Measurements from ENCODE around the gene GAGE10.

GAGE10 gene

GRCh38 chrX:49303346-49303745 is at the start of gene GAGE10:
TSS of gene GAGE10 (plus strand) at chrX:49303646. CDS start at chrX:49304860, 1,214 bp downstream.
- H3K9me3 ChIP-seq (ENCODE audit: control insufficient read depth in 2 of 2, low read length in 2 of 2) = no peaks in the 10 kb centered on the region
- H3K27me3 ChIP-seq (ENCODE audit: control insufficient read depth in 1 of 2, insufficient read depth in 2 of 2, low read length in 2 of 2) = peaks cover 0 to 4% of the 10 kb centered on the region in 2 donors
- no peaks in the 10 kb centered on the region for H3K4me1 ChIP-seq (ENCODE audit: control insufficient read depth, insufficient read depth, low read length)
- no peak within 1 kb of the TSS for H3K9ac ChIP-seq (ENCODE audit: low read length in 2 of 2)
- H3K27ac ChIP-seq (ENCODE audit: low read length) = no peak within 1 kb of the TSS
- no peaks in the 10 kb centered on the region for H3K36me3 ChIP-seq (ENCODE audit: control insufficient read depth in 2 of 2, insufficient read depth in 2 of 2, low read length in 2 of 2)
- H3K4me3 ChIP-seq (ENCODE audit: low read length in 2 of 2) = no peak within 1 kb of the TSS

GRCh38 chrX:49254639-49255038 is 48.8 kb upstream of the GAGE10 start:
- Histone ChIP-seq H3K9me3 (ENCODE audit: control insufficient read depth in 2 of 2, low read length in 2 of 2) (no peaks in the 10 kb centered on the region), H3K9ac (ENCODE audit: low read length in 2 of 2) (no peak overlapping the region), H3K27me3 (ENCODE audit: control insufficient read depth in 1 of 2, insufficient read depth in 2 of 2, low read length in 2 of 2) (peaks cover 0 to 8% of the 10 kb centered on the region in 2 donors), H3K4me3 (ENCODE audit: low read length in 2 of 2) (no peak overlapping the region), H3K27ac (ENCODE audit: low read length) (no peak overlapping the region), H3K4me1 (ENCODE audit: control insufficient read depth, insufficient read depth, low read length) (no peaks in the 10 kb centered on the region), H3K36me3 (ENCODE audit: control insufficient read depth in 2 of 2, insufficient read depth in 2 of 2, low read length in 2 of 2) (no peaks in the 10 kb centered on the region)

GRCh38 chrX:49256268-49256995 is 47.0 kb upstream of the GAGE10 start:
- no peak overlapping the region for H3K4me3 ChIP-seq (ENCODE audit: low read length in 2 of 2)
- H3K4me1 ChIP-seq (ENCODE audit: control insufficient read depth, insufficient read depth, low read length) = no peaks in the 10 kb centered on the region
- H3K9me3 ChIP-seq (ENCODE audit: control insufficient read depth in 2 of 2, low read length in 2 of 2) = no peaks in the 10 kb centered on the region
- no peak overlapping the region for H3K9ac ChIP-seq (ENCODE audit: low read length in 2 of 2)
- no peaks in the 10 kb centered on the region for H3K36me3 ChIP-seq (ENCODE audit: control insufficient read depth in 2 of 2, insufficient read depth in 2 of 2, low read length in 2 of 2)
- no peak overlapping the region for H3K27ac ChIP-seq (ENCODE audit: low read length)
- H3K27me3 ChIP-seq (ENCODE audit: control insufficient read depth in 1 of 2, insufficient read depth in 2 of 2, low read length in 2 of 2) = peaks cover 0 to 12% of the 10 kb centered on the region in 2 donors

GRCh38 chrX:49257074-49257790 is 46.2 kb upstream of the GAGE10 start:
- no peak overlapping the region for H3K27ac ChIP-seq (ENCODE audit: low read length)
- H3K4me1 ChIP-seq (ENCODE audit: control insufficient read depth, insufficient read depth, low read length) = no peaks in the 10 kb centered on the region
- H3K9me3 ChIP-seq (ENCODE audit: control insufficient read depth in 2 of 2, low read length in 2 of 2) = no peaks in the 10 kb centered on the region
- no peaks in the 10 kb centered on the region for H3K36me3 ChIP-seq (ENCODE audit: control insufficient read depth in 2 of 2, insufficient read depth in 2 of 2, low read length in 2 of 2)
- H3K9ac ChIP-seq (ENCODE audit: low read length in 2 of 2) = no peak overlapping the region
- no peak overlapping the region for H3K4me3 ChIP-seq (ENCODE audit: low read length in 2 of 2)
- peaks cover 0 to 13% of the 10 kb centered on the region in 2 donors for H3K27me3 ChIP-seq (ENCODE audit: control insufficient read depth in 1 of 2, insufficient read depth in 2 of 2, low read length in 2 of 2)

GRCh38 chrX:49257846-49258748 is 45.3 kb upstream of the GAGE10 start:
- H3K4me3 ChIP-seq (ENCODE audit: low read length in 2 of 2) = no peak overlapping the region
- H3K27ac ChIP-seq (ENCODE audit: low read length) = no peak overlapping the region
- no peaks in the 10 kb centered on the region for H3K4me1 ChIP-seq (ENCODE audit: control insufficient read depth, insufficient read depth, low read length)
- H3K27me3 ChIP-seq (ENCODE audit: control insufficient read depth in 1 of 2, insufficient read depth in 2 of 2, low read length in 2 of 2) = peaks cover 0 to 11% of the 10 kb centered on the region in 2 donors
- no peak overlapping the region for H3K9ac ChIP-seq (ENCODE audit: low read length in 2 of 2)
- H3K9me3 ChIP-seq (ENCODE audit: control insufficient read depth in 2 of 2, low read length in 2 of 2) = no peaks in the 10 kb centered on the region
- no peaks in the 10 kb centered on the region for H3K36me3 ChIP-seq (ENCODE audit: control insufficient read depth in 2 of 2, insufficient read depth in 2 of 2, low read length in 2 of 2)

- Histone ChIP-seq H3K36me3 (ENCODE audit: control insufficient read depth in 2 of 2, insufficient read depth in 2 of 2, low read length in 2 of 2) (no peaks in the 10 kb centered on the region), H3K9me3 (ENCODE audit: control insufficient read depth in 2 of 2, low read length in 2 of 2) (no peaks in the 10 kb centered on the region), H3K27me3 (ENCODE audit: control insufficient read depth in 1 of 2, insufficient read depth in 2 of 2, low read length in 2 of 2) (peaks cover 0 to 11% of the 10 kb centered on the region in 2 donors), H3K4me1 (ENCODE audit: control insufficient read depth, insufficient read depth, low read length) (no peaks in the 10 kb centered on the region), H3K9ac (ENCODE audit: low read length in 2 of 2) (no peak overlapping the region), H3K27ac (ENCODE audit: low read length) (no peak overlapping the region), H3K4me3 (ENCODE audit: low read length in 2 of 2) (no peak overlapping the region)
These were observed 44.7 kb upstream of the GAGE10 start for GRCh38 chrX:49258749-49259124.

GRCh38 chrX:49260221-49260985 is 43.0 kb upstream of the GAGE10 start:
- H3K9ac ChIP-seq (ENCODE audit: low read length in 2 of 2) = no peak overlapping the region
- no peak overlapping the region for H3K4me3 ChIP-seq (ENCODE audit: low read length in 2 of 2)
- no peaks in the 10 kb centered on the region for H3K4me1 ChIP-seq (ENCODE audit: control insufficient read depth, insufficient read depth, low read length)
- H3K27me3 ChIP-seq (ENCODE audit: control insufficient read depth in 1 of 2, insufficient read depth in 2 of 2, low read length in 2 of 2) = peaks cover 0 to 11% of the 10 kb centered on the region in 2 donors
- no peaks in the 10 kb centered on the region for H3K36me3 ChIP-seq (ENCODE audit: control insufficient read depth in 2 of 2, insufficient read depth in 2 of 2, low read length in 2 of 2)
- H3K27ac ChIP-seq (ENCODE audit: low read length) = no peak overlapping the region
- H3K9me3 ChIP-seq (ENCODE audit: control insufficient read depth in 2 of 2, low read length in 2 of 2) = no peaks in the 10 kb centered on the region

GRCh38 chrX:49262603-49263002 is 40.8 kb upstream of the GAGE10 start:
- H3K4me1 ChIP-seq (ENCODE audit: control insufficient read depth, insufficient read depth, low read length) = no peaks in the 10 kb centered on the region

GRCh38 chrX:49263631-49264030 is 39.8 kb upstream of the GAGE10 start:
- Histone ChIP-seq H3K27ac (ENCODE audit: low read length) (no peak overlapping the region), H3K9me3 (ENCODE audit: control insufficient read depth in 2 of 2, low read length in 2 of 2) (no peaks in the 10 kb centered on the region), H3K9ac (ENCODE audit: low read length in 2 of 2) (no peak overlapping the region), H3K27me3 (ENCODE audit: control insufficient read depth in 1 of 2, insufficient read depth in 2 of 2, low read length in 2 of 2) (peaks cover 0 to 11% of the 10 kb centered on the region in 2 donors), H3K36me3 (ENCODE audit: control insufficient read depth in 2 of 2, insufficient read depth in 2 of 2, low read length in 2 of 2) (no peaks in the 10 kb centered on the region), H3K4me1 (ENCODE audit: control insufficient read depth, insufficient read depth, low read length) (peaks cover 5% of the 10 kb centered on the region), H3K4me3 (ENCODE audit: low read length in 2 of 2) (no peak overlapping the region)

More at GRCh38 chrX:49262603-49263002, 40.8 kb upstream of the GAGE10 start:
- no peaks in the 10 kb centered on the region for H3K36me3 ChIP-seq (ENCODE audit: control insufficient read depth in 2 of 2, insufficient read depth in 2 of 2, low read length in 2 of 2)
- no peak overlapping the region for H3K27ac ChIP-seq (ENCODE audit: low read length)
- H3K27me3 ChIP-seq (ENCODE audit: control insufficient read depth in 1 of 2, insufficient read depth in 2 of 2, low read length in 2 of 2) = peaks cover 0 to 11% of the 10 kb centered on the region in 2 donors
- no peak overlapping the region for H3K4me3 ChIP-seq (ENCODE audit: low read length in 2 of 2)
- no peaks in the 10 kb centered on the region for H3K9me3 ChIP-seq (ENCODE audit: control insufficient read depth in 2 of 2, low read length in 2 of 2)
- no peak overlapping the region for H3K9ac ChIP-seq (ENCODE audit: low read length in 2 of 2)

- H3K27me3 ChIP-seq (ENCODE audit: control insufficient read depth in 1 of 2, insufficient read depth in 2 of 2, low read length in 2 of 2) = peaks cover 0 to 9% of the 10 kb centered on the region in 2 donors
- peaks cover 7% of the 10 kb centered on the region for H3K4me1 ChIP-seq (ENCODE audit: control insufficient read depth, insufficient read depth, low read length)
- no peaks in the 10 kb centered on the region for H3K9me3 ChIP-seq (ENCODE audit: control insufficient read depth in 2 of 2, low read length in 2 of 2)
- no peak within 1 kb of the TSS for H3K4me3 ChIP-seq (ENCODE audit: low read length in 2 of 2)
- H3K36me3 ChIP-seq (ENCODE audit: control insufficient read depth in 2 of 2, insufficient read depth in 2 of 2, low read length in 2 of 2) = no peaks in the 10 kb centered on the region
- H3K27ac ChIP-seq (ENCODE audit: low read length) = no peak within 1 kb of the TSS
- no peak within 1 kb of the TSS for H3K9ac ChIP-seq (ENCODE audit: low read length in 2 of 2)
These were observed 39.0 kb upstream of the GAGE10 start, which contains the start of gene FOXP3 for GRCh38 chrX:49264460-49264859. TSS of gene FOXP3 (minus strand) at chrX:49264710. CDS start at chrX:49258505, 6,205 bp downstream.
